HepG2 (cell line): ENCODE measurements around the gene KLB. TPM values are rescaled to one million over a fixed set of nuclear protein-coding genes. Genes with fewer than 3 reads are reported as not detected.

Experiments used
- BRD4 ChIP-seq: sonication (generic); formaldehyde crosslinking; IDR thresholded peaks from 2 replicates; pipeline ENCODE4 v1.4.0; 2020; ENCODE audit warnings: missing genetic modification reagents
- CBX1 ChIP-seq: IDR thresholded peaks from one replicate; pipeline ENCODE4 v1.6.1; 2016; ENCODE audit warnings: antibody characterized with exemption, low read depth
- CCDC6 ChIP-seq: sonication (generic); formaldehyde crosslinking; IDR thresholded peaks from 2 replicates; pipeline ENCODE4 v1.8.1; 2022; ENCODE audit warnings: mild to moderate bottlenecking, missing genetic modification reagents, moderate library complexity
- CEBPZ ChIP-seq: IDR thresholded peaks from 2 replicates; pipeline ENCODE4 v1.6.1; 2012; ENCODE audit warnings: low read length, improper control_type of control experiment
- CTCF ChIP-seq: sonication (generic); formaldehyde crosslinking; IDR thresholded peaks from 2 replicates; pipeline ENCODE4 v1.5.0; 2020; ENCODE audit warnings: mild to moderate bottlenecking, missing genetic modification reagents, moderate library complexity
- GABPB1 ChIP-seq: IDR thresholded peaks from 2 replicates; pipeline ENCODE4 v1.6.1; 2016; ENCODE audit warnings: mild to moderate bottlenecking, missing genetic modification reagents, moderate library complexity, missing compliant biosample characterization
- GRHL1 ChIP-seq: sonication (generic); formaldehyde crosslinking; conservative IDR thresholded peaks from 2 replicates; pipeline ENCODE4 v1.8.0; 2022; ENCODE audit warnings: missing genetic modification reagents
- HMG20A ChIP-seq: IDR thresholded peaks from 2 replicates; pipeline ENCODE4 v1.6.1; 2016; ENCODE audit warnings: borderline replicate concordance
- HOXA7 ChIP-seq: sonication (generic); formaldehyde crosslinking; IDR thresholded peaks from 2 replicates; pipeline ENCODE4 v1.8.1; 2022; ENCODE audit warnings: mild to moderate bottlenecking, missing genetic modification reagents, moderate library complexity
- MLLT10 ChIP-seq: sonication (generic); formaldehyde crosslinking; IDR thresholded peaks from 2 replicates; pipeline ENCODE4 v1.4.0; 2020; ENCODE audit warnings: missing genetic modification reagents
- MTF1 ChIP-seq: sonication (generic); formaldehyde crosslinking; IDR thresholded peaks from 2 replicates; pipeline ENCODE4 v1.5.0; 2020; ENCODE audit warnings: missing genetic modification reagents
- RXRB ChIP-seq: IDR thresholded peaks from 2 replicates; pipeline ENCODE4 v1.6.1; 2016; ENCODE audit warnings: borderline replicate concordance, missing genetic modification reagents, missing compliant biosample characterization
- SP1 ChIP-seq, 2 experiments: fragments of 450-650 bp in 1 of 2; sonication (generic) in 1 of 2; formaldehyde crosslinking in 1 of 2; IDR thresholded peaks; 2 replicates each; pipeline versions ENCODE4 v1.4.0 to v1.6.1; 2016 to 2020; ENCODE audit warnings: missing genetic modification reagents in 1 of 2
- SRF ChIP-seq: IDR thresholded peaks from 2 replicates; pipeline ENCODE4 v1.6.1; 2011; ENCODE audit warnings: mild to moderate bottlenecking, low read depth, low read length, moderate library complexity
- TERF1 ChIP-seq: sonication (generic); formaldehyde crosslinking; IDR thresholded peaks from 2 replicates; pipeline ENCODE4 v1.8.0; 2022; ENCODE audit warnings: mild to moderate bottlenecking, missing genetic modification reagents, moderate library complexity
- TMF1 ChIP-seq: sonication (generic); formaldehyde crosslinking; IDR thresholded peaks from 2 replicates; pipeline ENCODE4 v1.8.1; 2022; ENCODE audit warnings: low read depth, missing genetic modification reagents
- USF2 ChIP-seq, 2 experiments: sonication (generic) in 1 of 2; formaldehyde crosslinking in 1 of 2; IDR thresholded peaks; 2 replicates each; pipeline versions ENCODE4 v1.5.1 to v1.6.1; 2011 to 2020; ENCODE audit warnings: borderline replicate concordance in 1 of 2, low read depth in 1 of 2, low read length in 1 of 2, mild to moderate bottlenecking in 1 of 2, missing genetic modification reagents in 1 of 2, moderate library complexity in 1 of 2
- ZNF563 ChIP-seq: sonication (generic); formaldehyde crosslinking; IDR thresholded peaks from 2 replicates; pipeline ENCODE4 v1.8.0; 2022; ENCODE audit warnings: mild to moderate bottlenecking, moderate library complexity, missing genetic modification reagents
- ZNF614 ChIP-seq: IDR thresholded peaks from 2 replicates; pipeline ENCODE4 v1.6.1; 2018; ENCODE audit warnings: missing biosample characterization, missing genetic modification reagents, inconsistent platforms, borderline replicate concordance
- polyA plus RNA-seq, 8 experiments: library from polyadenylated mRNA; depleted of rRNA in 3 of 8; stranded (reverse) in 7 of 8; unstranded in 1 of 8; fragments of >200 nt; fragmentation: Illumina TruSeq in 4 of 8; extraction: Trizol in 4 of 8; gene quantifications; 2 replicates each; pipeline versions ENCODE4 v1.2.1 to v1.2.3, GENCODE V29; 2011 to 2016; ENCODE audit warnings: low read depth in 4 of 8, missing spikeins in 1 of 8, mixed read lengths in 1 of 8; ENCODE audit not compliant: insufficient read depth in 1 of 8
- total RNA-seq, 5 experiments: library from RNA; depleted of rRNA; stranded (reverse); fragments of >200 nt; fragmentation: Illumina TruSeq; extraction: Trizol; gene quantifications; 2 replicates each; pipeline ENCODE4 v1.2.3, GENCODE V29; 2016; ENCODE audit warnings: low read depth in 1 of 5

The KLB gene
- total and polyA plus RNA-seq, 2 of the 13 experiments (the other 11 are each of a cell fraction or from before 2014, with no cell fraction given) = 25.3 to 82.0 TPM

- no peak for TF ChIP-seq TERF1 (CRISPR knock-in tag)
- no peak for TF ChIP-seq TMF1 (CRISPR knock-in tag)
- peak; percentile 18; the same call in 1 of the 2 replicates for TF ChIP-seq RXRB
- TF ChIP-seq GRHL1 (CRISPR knock-in tag) = no peak
- TF ChIP-seq ZNF563 (CRISPR knock-in tag) = no peak
- no peak for TF ChIP-seq CBX1
- TF ChIP-seq HOXA7 = no peak
- TF ChIP-seq SP1 (IDR thresholded peaks at IDR 0.05) = no peak
- TF ChIP-seq SP1 (CRISPR knock-in tag; IDR thresholded peaks at IDR 0.05) = no peak
- no peak for TF ChIP-seq BRD4 (CRISPR knock-in tag)
- TF ChIP-seq MLLT10 = no peak
- TF ChIP-seq ZNF614 (CRISPR knock-in tag) = peak; percentile 66; the same call in 1 of the 2 replicates
- TF ChIP-seq HMG20A (CRISPR knock-in tag) = peak; percentile 43; the same call in 1 of the 2 replicates
- TF ChIP-seq GABPB1 (CRISPR knock-in tag) = no peak
- TF ChIP-seq CCDC6 (CRISPR knock-in tag) = no peak
- TF ChIP-seq MTF1 = no peak
- no peak for TF ChIP-seq CEBPZ
- no peak for TF ChIP-seq SRF
- no peak for TF ChIP-seq USF2 (IDR thresholded peaks at IDR 0.05; ENCODE audit: low read depth, low read length)
- TF ChIP-seq USF2 (CRISPR knock-in tag; IDR thresholded peaks at IDR 0.05; ENCODE audit: borderline replicate concordance) = no peak
- TF ChIP-seq CTCF (CRISPR knock-in tag) = peak; percentile 84
Observed at GRCh38 chr4:39469429-39470077, 62.8 kb downstream of the KLB start (continued).
